NCI-H2107 (cell line): ENCODE data around the gene APOD.
"Not testable (repeated sequence)": the region's sequence is repeated elsewhere in the genome, so short reads cannot be mapped to it uniquely, and the experiment has no call there.

ENCODE experiments used
- DNase-seq: peaks from one replicate; lab custom pipeline; 2025; lab: John Stamatoyannopoulos, UW

The APOD gene

GRCh38 chr3:195583831-195584542 lies at the start of gene APOD:
TSS of gene APOD (minus strand) at chr3:195583940. CDS start at chr3:195579461, 4,479 bp downstream.
- no peak for DNase-seq

GRCh38 chr3:195633351-195633750 lies 49.6 kb upstream of the APOD start:
- not testable (repeated sequence) for DNase-seq

- not testable (repeated sequence) for DNase-seq
These were observed 48.9 kb upstream of the APOD start for GRCh38 chr3:195632501-195633185.

DNA sequence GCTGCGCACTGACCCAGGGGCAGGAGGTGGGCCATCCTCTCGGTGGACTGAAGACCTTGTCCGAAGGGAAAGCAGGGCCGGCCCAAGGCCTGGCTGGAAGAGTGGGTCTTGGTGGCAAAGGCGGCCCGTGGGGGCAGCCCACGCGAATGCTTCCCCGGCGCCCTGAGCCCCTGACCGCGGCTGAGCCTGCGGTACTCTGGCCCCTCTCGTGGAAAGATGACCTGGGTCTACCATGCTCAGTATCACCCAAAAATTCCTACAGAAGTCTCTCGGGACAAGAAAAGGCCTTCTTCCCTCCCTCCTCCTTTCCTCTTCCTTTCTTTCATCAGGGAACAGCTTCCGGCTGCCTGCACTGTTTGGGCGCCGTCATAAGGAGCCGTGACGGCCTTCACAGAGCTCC lies 48.3 kb upstream of the APOD start:
- DNase-seq = not testable (repeated sequence)

DNA sequence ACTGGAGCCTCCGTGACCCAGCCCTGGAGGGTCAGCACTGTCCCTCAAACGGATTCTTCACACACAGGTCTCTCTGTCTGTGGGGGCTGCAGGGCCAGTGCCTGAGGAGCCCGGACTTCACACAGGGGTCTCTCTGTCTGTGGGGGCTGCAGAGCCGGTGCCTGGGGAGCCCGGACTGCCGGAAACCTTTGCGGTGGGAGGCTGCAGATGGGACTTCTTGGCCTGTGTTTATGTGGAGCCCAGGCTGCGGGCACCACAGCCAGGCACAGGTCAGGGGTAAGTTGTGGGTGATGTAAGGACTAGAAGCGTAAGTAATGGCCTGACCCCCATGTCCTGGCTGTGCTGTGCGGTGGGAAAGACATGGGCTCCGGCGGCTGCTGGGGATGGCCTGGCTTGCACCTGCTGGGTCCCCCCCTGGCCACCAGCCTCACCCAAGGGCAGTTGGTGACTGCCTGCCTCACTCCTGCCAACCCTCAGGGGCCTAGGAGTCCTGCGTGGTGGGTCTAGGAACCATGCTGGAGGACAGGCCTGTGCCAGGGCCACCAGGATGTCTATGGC lies 47.3 kb upstream of the APOD start:
- DNase-seq = not testable (repeated sequence)

DNA sequence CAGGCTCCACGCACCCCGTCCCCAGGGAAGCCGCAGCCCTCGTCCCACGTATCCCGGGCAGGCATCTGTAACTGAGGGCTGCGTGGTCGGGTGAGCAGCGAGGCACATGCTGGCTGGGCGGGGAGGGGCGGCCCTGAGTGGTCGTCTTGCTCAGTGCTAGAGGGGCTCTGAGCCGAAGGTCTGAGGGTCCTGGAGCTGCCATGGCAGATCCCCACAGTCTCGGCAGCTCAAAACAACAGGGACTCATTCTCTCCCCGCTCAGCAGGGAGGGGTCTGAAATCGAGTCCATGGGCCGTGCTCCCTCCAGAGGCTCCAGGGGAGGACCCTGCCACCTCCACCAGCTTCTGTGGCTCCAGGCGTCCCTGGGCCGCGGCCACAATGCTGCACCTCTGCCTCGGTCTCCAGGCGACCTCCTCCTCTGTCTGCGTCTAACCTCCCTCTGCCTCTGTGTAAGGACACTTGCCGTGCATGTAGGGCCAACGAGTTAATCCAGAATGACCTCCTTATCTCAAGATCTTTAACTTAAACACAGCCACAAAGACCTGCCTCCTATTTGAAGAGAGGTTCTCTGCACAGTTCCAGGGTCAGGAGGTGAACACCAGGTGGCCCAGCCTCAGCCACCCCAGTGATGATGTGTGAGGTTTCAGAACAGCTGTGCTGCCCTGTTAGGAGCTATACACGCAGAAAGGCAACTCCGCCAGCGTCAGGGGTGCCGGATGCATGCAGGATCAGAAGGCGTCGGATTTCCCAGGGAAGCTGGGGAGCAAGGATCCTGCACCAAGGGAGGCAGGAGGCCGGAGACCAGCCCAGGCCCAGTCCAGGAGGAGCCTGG lies 46.6 kb upstream of the APOD start:
- not testable (repeated sequence) for DNase-seq

- not testable (repeated sequence) for DNase-seq
These were observed 45.9 kb upstream of the APOD start for GRCh38 chr3:195629682-195630081.

- not testable (repeated sequence) for DNase-seq
These were observed 44.7 kb upstream of the APOD start for GRCh38 chr3:195628386-195628920.

DNA sequence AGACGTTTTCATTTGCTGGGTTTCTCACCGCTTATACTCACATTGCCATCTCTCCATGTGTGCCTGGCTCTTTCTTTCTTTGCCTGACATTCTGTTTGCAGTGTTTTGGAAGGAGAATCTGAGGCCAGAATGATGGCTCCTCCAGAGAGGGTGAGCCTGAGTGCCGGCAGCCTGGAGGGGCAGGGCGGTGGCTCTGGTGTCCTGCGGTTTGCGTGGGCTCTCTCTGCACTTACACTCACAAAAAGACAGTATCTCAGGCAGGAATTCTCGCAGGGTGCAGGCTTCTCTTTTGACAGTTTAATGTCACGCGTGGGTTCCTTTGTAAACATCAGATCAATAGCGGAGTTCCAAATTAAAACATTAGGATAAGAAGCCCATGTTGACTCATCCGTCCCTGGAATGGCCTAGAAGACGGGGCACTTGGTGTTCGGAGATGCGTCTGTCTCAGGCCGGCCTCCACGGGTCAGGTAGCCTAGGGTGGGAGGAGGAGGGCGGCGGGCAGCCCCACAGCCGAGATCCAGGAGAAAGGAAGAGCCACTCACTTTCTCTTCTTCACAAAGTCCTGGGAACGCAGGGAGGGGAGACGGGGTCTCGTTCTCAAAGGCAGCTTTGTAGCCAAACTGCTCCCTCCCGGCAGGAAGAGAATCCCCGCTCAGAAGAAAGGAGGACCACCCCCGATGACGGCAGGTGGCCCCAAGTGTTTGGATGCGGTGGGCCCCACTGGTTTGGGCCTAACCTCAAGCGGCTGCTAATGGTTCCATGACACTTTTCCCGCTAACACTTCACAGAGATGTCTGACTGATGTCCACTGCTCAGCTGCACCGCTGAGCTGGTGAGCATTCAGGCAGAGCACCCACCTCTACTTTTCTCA lies 44.0 kb upstream of the APOD start:
- not testable (repeated sequence) for DNase-seq

GRCh38 chr3:195624603-195625560 lies 41.1 kb upstream of the APOD start:
- DNase-seq = not testable (repeated sequence)

DNA sequence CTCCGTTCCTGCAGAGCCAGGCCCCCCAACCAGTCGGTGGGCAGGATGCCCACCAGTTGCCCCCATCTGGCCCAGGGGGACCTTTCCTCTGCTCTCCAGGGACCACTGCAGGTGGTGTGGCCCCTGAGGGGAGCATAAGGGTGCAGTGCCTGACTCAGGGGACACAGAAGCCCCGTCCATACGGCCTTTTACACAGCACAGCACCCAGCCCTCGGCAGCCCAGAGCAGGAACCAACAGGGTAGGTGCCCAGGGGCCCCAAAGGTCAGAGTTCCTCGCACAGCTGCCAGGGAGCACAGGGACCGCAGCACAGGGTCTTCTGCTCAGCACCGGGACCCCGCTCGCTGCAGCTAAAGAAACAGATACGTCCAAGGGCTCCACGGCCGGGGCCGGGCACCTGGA lies 40.4 kb upstream of the APOD start:
- DNase-seq = not testable (repeated sequence)

- DNase-seq = not testable (repeated sequence)
These were observed 39.7 kb upstream of the APOD start for GRCh38 chr3:195623217-195623965.

DNA sequence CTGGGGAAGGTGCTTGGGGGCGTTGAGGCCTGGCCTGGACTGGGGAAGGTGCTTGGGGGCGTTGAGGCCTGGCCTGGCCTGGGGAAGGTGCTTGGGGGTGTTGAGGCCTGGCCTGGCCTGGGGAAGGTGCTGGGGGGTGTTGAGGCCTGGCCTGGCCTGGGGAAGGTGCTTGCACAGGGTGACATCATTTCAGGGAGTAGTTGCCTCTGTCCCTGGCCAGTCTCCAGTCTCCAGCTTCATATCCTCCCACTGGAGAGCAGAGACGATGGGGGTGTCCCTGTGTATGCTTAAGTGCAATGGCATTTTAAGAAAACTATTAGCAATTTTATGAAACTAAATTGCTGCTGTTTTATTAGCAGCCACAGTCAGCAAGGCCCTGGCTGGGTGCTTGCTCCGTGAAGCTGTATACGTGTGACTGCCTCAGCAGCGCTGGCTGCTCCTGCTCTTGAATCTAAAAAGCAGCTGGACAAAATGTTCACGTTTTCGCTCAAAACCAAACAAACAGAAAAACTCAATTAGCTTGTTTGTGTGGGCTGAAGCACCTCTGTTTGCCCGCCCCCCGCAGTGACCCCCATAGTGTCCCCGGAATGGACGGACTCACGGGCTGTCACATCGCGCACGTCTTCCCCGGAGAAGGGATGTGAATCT lies 38.9 kb upstream of the APOD start:
- DNase-seq = not testable (repeated sequence)

- DNase-seq = not testable (repeated sequence)
These were observed 38.3 kb upstream of the APOD start for GRCh38 chr3:195622012-195622411.

GRCh38 chr3:195621095-195621494 lies 37.4 kb upstream of the APOD start:
- DNase-seq = not testable (repeated sequence)

GRCh38 chr3:195620476-195620875 lies 36.7 kb upstream of the APOD start:
- DNase-seq = not testable (repeated sequence)

DNA sequence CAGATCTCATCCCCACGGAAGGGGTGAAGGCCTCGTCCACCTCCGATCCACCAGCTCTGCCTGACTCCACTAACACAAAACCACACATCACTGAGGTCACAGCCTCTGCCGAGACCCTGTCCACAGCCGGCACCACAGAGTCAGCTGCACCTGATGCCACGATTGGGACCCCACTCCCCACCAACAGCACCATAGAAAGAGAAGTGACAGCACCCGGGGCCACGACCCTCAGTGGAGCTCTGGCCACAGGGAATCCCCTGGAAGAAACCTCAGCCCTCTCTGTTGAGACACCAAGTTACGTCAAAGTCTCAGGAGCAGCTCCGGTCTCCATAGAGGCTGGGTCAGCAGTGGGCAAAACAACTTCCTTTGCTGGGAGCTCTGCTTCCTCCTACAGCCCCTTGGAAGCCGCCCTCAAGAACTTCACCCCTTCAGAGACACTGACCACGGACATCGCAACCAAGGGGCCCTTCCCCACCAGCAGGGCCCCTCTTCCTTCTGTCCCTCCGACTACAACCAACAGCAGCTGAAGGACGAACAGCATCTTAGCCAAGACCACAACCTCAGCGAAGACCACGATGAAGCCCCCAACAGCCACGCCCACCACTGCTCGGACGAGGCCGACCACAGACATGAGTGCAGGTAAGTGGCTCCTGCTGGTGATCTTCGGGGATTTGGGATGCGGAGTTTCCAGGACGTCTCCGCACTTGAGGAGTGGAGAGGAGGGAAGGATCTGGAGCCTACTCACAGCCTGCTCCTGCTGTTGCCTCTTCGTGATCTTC lies 36.0 kb upstream of the APOD start:
- DNase-seq = not testable (repeated sequence)
